Measurements from ENCODE around the gene GSK3A.

GSK3A gene

DNA sequence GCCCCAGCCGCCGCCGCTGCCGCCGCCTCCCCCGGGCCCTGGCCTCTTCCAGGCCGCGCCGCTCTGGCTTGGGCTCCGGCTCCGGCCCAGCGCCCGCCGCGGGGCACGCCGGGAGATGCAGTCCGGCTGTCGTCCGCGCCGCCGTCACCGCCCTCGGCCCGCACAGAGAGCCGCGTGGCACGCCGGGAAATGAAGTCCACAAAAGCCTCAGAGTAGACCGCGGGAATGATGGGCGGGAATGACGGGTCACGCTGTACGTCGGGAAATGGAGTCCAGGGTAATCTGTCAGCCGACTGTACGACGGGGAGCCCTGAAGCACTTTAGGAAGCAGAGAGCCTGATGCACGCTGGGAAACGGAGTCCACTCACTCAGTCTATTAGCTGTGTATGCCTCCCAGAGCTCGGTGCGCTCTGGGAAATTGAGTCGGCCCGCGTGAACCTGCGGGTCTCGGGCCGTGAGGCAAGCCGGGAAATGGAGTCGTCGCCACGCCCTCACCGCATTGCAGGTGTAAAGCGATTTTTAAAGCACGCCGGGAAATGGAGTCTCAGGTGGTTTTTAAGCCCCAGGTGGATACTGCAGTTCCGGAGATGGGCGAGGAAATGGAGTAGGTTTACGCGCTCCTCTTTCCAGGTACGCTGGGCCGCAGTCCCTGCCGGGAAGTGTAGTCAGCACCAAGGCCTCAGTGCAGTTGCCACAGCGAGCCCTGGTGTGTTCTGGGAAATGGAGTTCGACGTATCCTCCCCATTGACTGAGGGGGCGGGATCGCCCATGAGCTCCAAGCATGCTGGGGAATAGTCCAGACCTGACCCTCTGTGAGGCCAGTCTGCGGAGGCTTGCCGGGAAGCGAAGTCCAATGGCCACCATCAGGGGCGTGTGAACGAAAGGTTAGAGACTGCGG lies at the start of gene GSK3A:
Gene GSK3A, minus strand, starts transcription at position 91 of the 898 bp plus-strand sequence. CDS start 137 bp downstream, outside the sequence.
- H4K20me1 ChIP-seq (ENCODE audit: insufficient read depth, low read length), result no peaks in the 10 kb centered on the region
- H3K27ac ChIP-seq (ENCODE audit: low read length), result peak within 1 kb of the TSS; percentile 71
- H3K9me3 ChIP-seq (ENCODE audit: insufficient read depth, low read length), result no peaks in the 10 kb centered on the region
- TF ChIP-seq, protein P1, sequence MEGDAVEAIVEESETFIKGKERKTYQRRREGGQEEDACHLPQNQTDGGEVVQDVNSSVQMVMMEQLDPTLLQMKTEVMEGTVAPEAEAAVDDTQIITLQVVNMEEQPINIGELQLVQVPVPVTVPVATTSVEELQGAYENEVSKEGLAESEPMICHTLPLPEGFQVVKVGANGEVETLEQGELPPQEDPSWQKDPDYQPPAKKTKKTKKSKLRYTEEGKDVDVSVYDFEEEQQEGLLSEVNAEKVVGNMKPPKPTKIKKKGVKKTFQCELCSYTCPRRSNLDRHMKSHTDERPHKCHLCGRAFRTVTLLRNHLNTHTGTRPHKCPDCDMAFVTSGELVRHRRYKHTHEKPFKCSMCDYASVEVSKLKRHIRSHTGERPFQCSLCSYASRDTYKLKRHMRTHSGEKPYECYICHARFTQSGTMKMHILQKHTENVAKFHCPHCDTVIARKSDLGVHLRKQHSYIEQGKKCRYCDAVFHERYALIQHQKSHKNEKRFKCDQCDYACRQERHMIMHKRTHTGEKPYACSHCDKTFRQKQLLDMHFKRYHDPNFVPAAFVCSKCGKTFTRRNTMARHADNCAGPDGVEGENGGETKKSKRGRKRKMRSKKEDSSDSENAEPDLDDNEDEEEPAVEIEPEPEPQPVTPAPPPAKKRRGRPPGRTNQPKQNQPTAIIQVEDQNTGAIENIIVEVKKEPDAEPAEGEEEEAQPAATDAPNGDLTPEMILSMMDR (IDR thresholded peaks at IDR 0.05; ENCODE audit: low read depth, low read length), result no peak
- TF ChIP-seq EZH2phosphoT487 (IDR thresholded peaks at IDR 0.05; ENCODE audit: low read depth), result no peak
- H3K9ac ChIP-seq (ENCODE audit: low read length), result peak within 1 kb of the TSS; percentile 86
- peak within 1 kb of the TSS; percentile 53; the same call in 1 of the 2 replicates for H2AFZ ChIP-seq (ENCODE audit: low read depth, low read length)
- peaks cover 22% of the 10 kb centered on the region for H3K36me3 ChIP-seq (replicated peaks; ENCODE audit: low read depth, low read length)
- H3K79me2 ChIP-seq (ENCODE audit: low read length), result peaks cover 43% of the 10 kb centered on the region
- H3K4me3 ChIP-seq (ENCODE audit: low read length), result peak within 1 kb of the TSS; percentile 82
- no peaks in the 10 kb centered on the region for H3K27me3 ChIP-seq (ENCODE audit: low read depth, low read length)
- peak within 1 kb of the TSS; percentile 85 for H3K4me2 ChIP-seq (ENCODE audit: low read length)
- peaks cover 29% of the 10 kb centered on the region for H3K4me1 ChIP-seq (ENCODE audit: low read length)

DNA sequence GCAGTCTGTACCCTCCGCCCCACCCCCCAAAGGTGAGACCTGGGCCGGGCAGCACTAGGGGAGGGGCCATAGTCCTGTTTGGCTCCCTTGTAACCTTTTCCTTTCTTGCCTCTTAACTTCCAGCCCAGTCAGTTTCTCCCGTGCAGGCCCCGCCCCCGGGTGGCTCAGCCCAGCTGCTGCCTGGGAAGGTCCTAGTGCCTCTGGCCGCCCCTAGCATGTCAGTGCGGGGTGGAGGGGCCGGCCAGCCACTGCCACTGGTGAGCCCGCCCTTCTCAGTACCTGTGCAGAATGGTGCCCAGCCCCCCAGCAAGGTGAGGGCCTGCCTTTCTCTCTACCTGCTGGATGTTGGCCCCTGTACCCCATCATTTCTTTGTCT lies 49.0 kb upstream of the GSK3A start:
- no peak overlapping the region for H2AFZ ChIP-seq (ENCODE audit: low read depth, low read length)
- no peaks in the 10 kb centered on the region for H3K79me2 ChIP-seq (ENCODE audit: low read length)
- H3K27me3 ChIP-seq (ENCODE audit: low read depth, low read length), result no peaks in the 10 kb centered on the region
- no peaks in the 10 kb centered on the region for H4K20me1 ChIP-seq (ENCODE audit: insufficient read depth, low read length)
- no peak overlapping the region for H3K9ac ChIP-seq (ENCODE audit: low read length)
- H3K4me3 ChIP-seq (ENCODE audit: low read length), result no peak overlapping the region
- H3K27ac ChIP-seq (ENCODE audit: low read length), result no peak overlapping the region
- H3K4me1 ChIP-seq (ENCODE audit: low read length), result peaks cover under 1% of the 10 kb centered on the region; the same call in 1 of the 2 replicates
- TF ChIP-seq EZH2phosphoT487 (IDR thresholded peaks at IDR 0.05; ENCODE audit: low read depth), result no peak
- TF ChIP-seq, protein P1 (IDR thresholded peaks at IDR 0.05; ENCODE audit: low read depth, low read length), result no peak
- no peaks in the 10 kb centered on the region for H3K9me3 ChIP-seq (ENCODE audit: insufficient read depth, low read length)
- H3K4me2 ChIP-seq (ENCODE audit: low read length), result no peak overlapping the region
- H3K36me3 ChIP-seq (replicated peaks; ENCODE audit: low read depth, low read length), result peaks cover 54% of the 10 kb centered on the region

DNA sequence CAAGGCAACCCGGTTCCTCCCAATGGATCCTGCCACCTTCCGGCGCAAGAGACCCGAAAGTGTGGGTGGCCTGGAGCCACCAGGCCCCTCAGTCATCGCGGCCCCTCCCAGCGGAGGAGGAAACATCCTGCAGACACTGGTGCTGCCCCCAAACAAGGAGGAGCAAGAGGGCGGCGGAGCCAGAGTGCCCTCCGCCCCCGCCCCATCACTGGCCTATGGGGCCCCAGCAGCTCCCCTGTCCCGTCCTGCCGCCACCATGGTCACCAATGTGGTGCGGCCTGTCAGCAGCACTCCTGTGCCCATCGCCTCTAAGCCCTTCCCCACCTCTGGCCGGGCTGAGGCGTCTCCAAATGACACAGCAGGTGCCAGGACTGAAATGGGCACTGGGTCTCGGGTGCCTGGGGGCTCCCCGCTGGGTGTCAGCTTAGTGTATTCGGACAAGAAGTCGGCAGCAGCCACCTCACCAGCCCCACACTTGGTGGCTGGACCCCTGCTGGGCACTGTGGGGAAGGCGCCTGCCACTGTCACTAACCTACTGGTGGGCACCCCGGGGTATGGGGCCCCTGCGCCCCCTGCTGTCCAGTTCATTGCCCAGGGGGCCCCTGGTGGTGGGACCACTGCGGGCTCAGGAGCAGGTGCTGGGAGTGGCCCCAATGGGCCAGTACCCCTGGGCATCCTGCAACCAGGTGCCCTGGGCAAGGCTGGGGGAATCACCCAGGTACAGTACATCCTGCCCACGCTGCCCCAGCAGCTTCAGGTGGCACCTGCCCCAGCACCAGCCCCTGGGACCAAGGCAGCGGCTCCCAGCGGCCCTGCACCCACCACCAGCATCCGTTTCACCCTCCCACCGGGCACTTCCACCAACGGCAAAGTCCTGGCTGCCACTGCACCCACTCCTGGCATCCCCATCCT lies 48.4 kb upstream of the GSK3A start:
- Histone ChIP-seq H3K36me3 (replicated peaks; ENCODE audit: low read depth, low read length) (peaks cover 49% of the 10 kb centered on the region), H3K4me1 (ENCODE audit: low read length) (peaks cover 7% of the 10 kb centered on the region), H3K9ac (ENCODE audit: low read length) (no peak overlapping the region), H3K4me3 (ENCODE audit: low read length) (no peak overlapping the region), H3K27me3 (ENCODE audit: low read depth, low read length) (no peaks in the 10 kb centered on the region), H3K79me2 (ENCODE audit: low read length) (peaks cover 6% of the 10 kb centered on the region), H2AFZ (ENCODE audit: low read depth, low read length) (no peak overlapping the region), H3K27ac (ENCODE audit: low read length) (no peak overlapping the region), H4K20me1 (ENCODE audit: insufficient read depth, low read length) (peaks cover 3% of the 10 kb centered on the region), H3K4me2 (ENCODE audit: low read length) (no peak overlapping the region), H3K9me3 (ENCODE audit: insufficient read depth, low read length) (no peaks in the 10 kb centered on the region)
- TF ChIP-seq, protein P1 (IDR thresholded peaks at IDR 0.05; ENCODE audit: low read depth, low read length), result peak; percentile 64
- TF ChIP-seq EZH2phosphoT487 (IDR thresholded peaks at IDR 0.05; ENCODE audit: low read depth), result no peak

DNA sequence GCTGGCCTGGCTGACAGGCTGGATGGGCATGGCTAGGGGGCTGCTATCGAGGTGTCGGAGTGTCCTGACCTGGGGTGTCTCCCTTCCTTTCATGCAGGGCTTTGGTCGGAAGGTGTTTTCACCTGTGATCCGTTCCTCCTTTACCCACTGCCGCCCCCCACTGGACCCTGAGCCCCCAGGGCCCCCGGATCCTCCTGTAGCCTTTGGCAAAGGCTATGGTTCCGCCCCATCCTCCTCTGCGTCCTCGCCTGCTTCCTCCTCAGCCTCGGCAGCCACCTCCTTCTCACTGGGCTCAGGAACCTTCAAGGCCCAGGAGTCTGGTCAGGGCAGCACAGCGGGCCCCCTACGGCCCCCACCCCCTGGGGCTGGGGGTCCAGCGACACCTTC lies 47.7 kb upstream of the GSK3A start:
- Histone ChIP-seq H3K79me2 (ENCODE audit: low read length) (peaks cover 12% of the 10 kb centered on the region), H4K20me1 (ENCODE audit: insufficient read depth, low read length) (peaks cover 10% of the 10 kb centered on the region), H2AFZ (ENCODE audit: low read depth, low read length) (no peak overlapping the region), H3K36me3 (replicated peaks; ENCODE audit: low read depth, low read length) (peaks cover 47% of the 10 kb centered on the region), H3K27ac (ENCODE audit: low read length) (no peak overlapping the region), H3K27me3 (ENCODE audit: low read depth, low read length) (no peaks in the 10 kb centered on the region), H3K4me3 (ENCODE audit: low read length) (no peak overlapping the region), H3K4me1 (ENCODE audit: low read length) (peaks cover 13% of the 10 kb centered on the region), H3K4me2 (ENCODE audit: low read length) (no peak overlapping the region), H3K9ac (ENCODE audit: low read length) (no peak overlapping the region), H3K9me3 (ENCODE audit: insufficient read depth, low read length) (no peaks in the 10 kb centered on the region)
- TF ChIP-seq, protein P1 (IDR thresholded peaks at IDR 0.05; ENCODE audit: low read depth, low read length), result no peak
- TF ChIP-seq EZH2phosphoT487 (IDR thresholded peaks at IDR 0.05; ENCODE audit: low read depth), result no peak
